Measurements from ENCODE around the gene TMEM198. TPM values are rescaled to one million over a fixed set of nuclear protein-coding genes. Genes with fewer than 3 reads are reported as not detected.

Gene TMEM198
- total and polyA plus RNA-seq, 2 donors: 2.0 to 6.0 TPM

DNA sequence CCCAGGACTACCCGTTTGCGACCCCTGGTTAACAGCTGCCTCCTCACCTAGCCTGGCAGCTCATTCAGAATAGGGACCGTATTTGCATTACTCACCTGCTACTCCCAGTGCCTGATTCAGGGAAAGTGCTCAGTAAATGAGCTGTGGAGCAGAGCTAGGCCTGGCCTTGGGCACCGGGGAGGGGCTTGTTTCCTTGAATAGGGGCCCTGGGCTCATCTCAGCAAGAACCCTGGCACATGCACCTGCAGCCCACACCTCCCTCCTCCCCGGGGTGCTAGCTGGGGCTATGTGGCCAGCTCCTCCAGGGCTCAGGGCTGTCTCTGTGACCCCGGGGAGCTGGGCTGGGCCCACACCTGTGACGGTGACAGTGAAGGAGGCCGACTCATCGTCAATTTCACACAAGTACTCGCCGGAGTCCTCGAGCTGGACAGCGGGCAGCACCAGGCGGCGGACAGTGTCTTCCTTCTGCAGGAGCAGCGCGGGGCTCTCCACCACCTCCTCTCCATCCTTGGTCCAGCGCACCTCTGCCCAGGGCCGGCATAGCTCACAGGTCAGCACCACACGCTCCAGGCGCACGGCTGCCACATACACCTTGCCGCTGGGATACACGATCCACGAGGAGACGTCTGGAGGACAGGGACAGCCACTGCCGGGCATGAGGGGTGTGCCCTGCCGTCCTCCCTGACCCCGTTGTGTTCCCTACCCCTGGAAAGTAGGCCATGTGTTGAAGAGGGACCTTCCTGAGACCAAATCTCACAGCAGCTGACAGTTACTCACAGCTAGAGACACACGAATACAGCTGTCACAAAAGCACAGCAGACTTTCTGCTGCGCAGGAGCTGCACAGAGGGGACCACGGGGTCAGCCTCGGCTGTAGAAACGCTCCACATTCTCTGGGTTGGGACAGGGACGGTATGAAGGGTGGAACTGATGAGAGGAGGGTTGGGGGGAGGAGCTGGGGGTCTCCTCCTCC, 18.5 kb downstream of the TMEM198 start:
- no peaks in the 10 kb centered on the region for H3K4me1 ChIP-seq (ENCODE audit: insufficient read depth)
- no peak overlapping the region for H3K27ac ChIP-seq (ENCODE audit: low read depth)
- no peaks in the 10 kb centered on the region for H3K36me3 ChIP-seq (ENCODE audit: insufficient read depth)
- 83% methylated on average over 35 of the region's 35 CpGs for WGBS
- DNase-seq (ENCODE audit: extremely low spot score): no peak
- H3K4me3 ChIP-seq (ENCODE audit: low read depth, low read length): no peak overlapping the region

DNA sequence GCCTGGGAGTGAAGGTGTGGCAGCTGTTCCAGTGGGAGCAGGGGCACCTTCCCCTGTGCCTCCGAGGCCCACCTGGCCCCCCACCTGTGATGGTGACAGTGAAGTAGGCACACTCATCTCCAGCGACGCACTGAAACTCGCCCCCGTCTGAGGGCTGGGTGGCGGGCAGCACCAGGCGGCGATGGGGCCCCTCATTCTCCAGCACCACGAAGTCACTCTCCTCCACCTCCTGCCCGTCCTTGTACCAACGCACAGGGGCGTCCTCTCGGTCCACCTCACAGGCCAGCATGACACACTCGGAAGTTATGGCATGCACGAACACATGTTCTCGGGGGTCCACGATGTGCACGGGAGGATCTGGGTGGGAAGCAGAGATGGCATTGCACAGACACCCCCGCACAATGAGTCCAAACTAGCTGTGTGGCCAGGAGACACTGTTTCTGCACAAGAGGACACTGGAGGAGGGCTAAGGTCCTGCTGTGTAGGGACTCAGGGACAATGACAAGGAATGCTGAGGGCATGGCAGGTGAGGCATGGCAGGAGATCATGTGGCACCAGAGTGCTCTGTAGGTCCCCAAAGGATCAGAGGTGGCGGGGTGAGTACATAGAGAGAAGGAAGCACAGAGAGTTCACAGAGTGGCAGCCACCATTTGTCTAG, 19.6 kb downstream of the TMEM198 start:
- no peak for DNase-seq (ENCODE audit: extremely low spot score)

DNA sequence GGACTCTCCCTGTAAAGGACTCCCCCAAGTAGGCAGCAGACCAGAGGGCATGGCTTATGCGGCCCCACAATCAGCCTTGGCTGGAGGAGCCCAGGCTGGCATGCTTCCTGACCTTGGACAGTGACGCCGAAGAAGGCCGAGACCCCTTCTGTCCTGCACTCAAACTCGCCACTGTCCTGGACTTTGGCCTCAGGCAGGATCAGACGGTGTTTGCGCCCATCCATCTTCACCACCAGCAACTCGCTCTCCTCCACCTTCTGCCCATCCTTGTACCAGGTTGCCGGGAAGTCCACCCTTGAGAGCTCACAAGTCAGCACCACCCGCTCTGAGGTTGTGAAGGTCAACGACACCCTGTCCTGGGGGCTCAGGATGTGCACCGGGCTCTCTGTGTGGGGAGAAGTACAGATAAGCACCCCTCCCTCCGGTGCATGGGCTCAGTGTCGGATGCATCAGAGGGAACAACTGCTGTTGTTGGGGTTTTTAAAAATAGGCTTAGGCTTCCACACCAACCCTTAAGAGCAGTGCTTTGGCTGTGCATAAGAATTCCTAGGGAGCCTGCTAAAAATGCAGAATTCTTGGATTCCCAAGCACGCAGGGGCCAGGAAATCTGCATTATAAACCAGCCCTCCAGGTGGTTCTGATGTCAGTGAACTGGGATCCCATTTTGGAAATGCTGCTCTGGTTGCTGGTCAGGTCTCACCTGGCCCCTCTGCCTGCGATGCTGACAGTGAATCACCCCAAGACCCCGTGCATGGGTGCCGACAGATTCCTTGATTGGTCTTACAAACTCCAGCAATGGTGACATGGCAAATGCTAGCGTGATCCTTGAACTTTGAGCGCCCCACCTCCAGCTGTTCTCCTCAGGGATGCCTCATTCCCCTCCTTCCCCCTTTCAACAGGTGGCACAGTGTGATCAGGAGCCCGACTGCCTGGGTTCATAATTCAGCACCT, 21.6 kb downstream of the TMEM198 start:
- Histone ChIP-seq H3K36me3 (ENCODE audit: insufficient read depth) (no peaks in the 10 kb centered on the region), H3K27ac (ENCODE audit: low read depth) (no peak overlapping the region), H3K4me1 (ENCODE audit: insufficient read depth) (no peaks in the 10 kb centered on the region), H3K4me3 (ENCODE audit: low read depth, low read length) (no peak overlapping the region)
- no peak for DNase-seq (ENCODE audit: extremely low spot score)
- 82% methylated on average over 21 of the region's 21 CpGs for WGBS

More for the DNA sequence above, 19.6 kb downstream of the TMEM198 start:
- Histone ChIP-seq H3K4me3 (ENCODE audit: low read depth, low read length) (no peak overlapping the region), H3K4me1 (ENCODE audit: insufficient read depth) (no peaks in the 10 kb centered on the region), H3K36me3 (ENCODE audit: insufficient read depth) (no peaks in the 10 kb centered on the region), H3K27ac (ENCODE audit: low read depth) (no peak overlapping the region)
- WGBS: 92% methylated on average over 20 of the region's 20 CpGs

DNA sequence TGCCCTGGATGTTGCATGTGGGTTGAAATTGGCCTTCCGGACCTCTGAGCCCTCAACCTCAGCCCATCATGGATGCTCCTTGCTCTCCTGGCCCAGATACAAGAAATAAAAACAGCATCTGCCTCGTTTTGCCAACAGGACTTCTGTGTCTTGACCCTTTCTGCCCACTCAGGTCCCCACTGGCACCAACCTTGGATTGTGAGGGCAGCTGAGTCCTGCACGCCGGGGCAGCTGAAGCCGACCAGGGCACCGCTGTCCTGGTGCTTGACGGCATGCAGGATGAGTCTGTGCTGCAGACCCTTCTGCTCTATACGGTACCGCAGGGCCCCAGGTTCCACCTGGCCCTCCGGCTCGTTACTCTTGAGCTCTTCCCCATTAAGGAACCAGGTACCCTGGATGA, 22.8 kb downstream of the TMEM198 start:
- Histone ChIP-seq H3K36me3 (ENCODE audit: insufficient read depth) (no peaks in the 10 kb centered on the region), H3K4me1 (ENCODE audit: insufficient read depth) (no peaks in the 10 kb centered on the region), H3K27ac (ENCODE audit: low read depth) (no peak overlapping the region), H3K4me3 (ENCODE audit: low read depth, low read length) (no peak overlapping the region)
- no peak for DNase-seq (ENCODE audit: extremely low spot score)
- WGBS: 92% methylated on average over 11 of the region's 11 CpGs

DNA sequence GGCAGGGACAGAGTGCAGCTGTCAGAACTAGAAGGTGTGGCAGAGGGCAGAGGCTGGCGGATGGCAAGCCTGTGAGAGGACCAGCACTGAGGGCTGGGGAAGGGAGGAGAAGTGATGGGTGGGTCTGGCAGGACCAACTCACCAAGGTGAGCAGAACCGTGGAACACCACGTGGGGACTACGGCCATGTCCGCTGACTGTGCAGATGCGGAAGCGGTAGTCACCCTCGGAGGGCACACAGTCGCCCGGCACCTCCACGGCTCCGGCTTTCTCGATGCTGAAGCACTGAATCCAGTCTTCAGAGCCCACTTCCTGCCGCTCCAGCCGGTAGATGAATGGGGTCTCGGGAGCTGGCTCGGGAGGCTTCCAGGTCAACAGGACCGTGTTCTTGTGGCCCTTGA, 23.3 kb downstream of the TMEM198 start:
- Histone ChIP-seq H3K27ac (ENCODE audit: low read depth) (no peak overlapping the region), H3K4me1 (ENCODE audit: insufficient read depth) (no peaks in the 10 kb centered on the region), H3K4me3 (ENCODE audit: low read depth, low read length) (no peak overlapping the region), H3K36me3 (ENCODE audit: insufficient read depth) (no peaks in the 10 kb centered on the region)
- DNase-seq (ENCODE audit: extremely low spot score): no peak
- WGBS: 92% methylated on average over 18 of the region's 18 CpGs

DNA sequence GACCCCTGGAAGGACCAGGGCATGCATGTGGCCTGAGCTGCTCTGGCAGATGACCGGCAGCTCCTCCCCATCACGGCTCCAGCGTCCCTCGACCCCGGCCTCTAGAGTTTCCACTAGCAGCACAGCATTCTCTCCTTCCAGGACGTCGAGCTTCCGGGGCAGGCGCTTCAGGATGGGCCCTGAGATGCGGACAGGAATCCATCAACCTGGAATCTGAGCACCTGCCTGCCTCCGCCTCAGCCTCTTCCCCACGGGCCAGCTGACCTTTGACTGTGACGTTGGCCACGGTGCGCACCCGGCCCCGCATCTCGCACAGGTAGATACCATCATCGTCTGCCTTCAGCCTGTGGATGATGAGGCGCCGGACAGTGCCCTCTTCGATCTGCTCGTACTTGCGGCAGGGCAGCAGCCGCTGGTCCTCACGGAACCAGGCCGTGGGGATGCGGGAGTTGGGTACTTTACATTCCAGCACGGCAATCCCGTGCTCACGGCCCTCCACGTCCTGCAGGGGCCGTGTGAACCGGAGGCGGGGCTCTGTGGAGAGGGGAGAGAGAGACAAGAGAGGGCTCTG, 24.0 kb downstream of the TMEM198 start:
- no peak overlapping the region for H3K27ac ChIP-seq (ENCODE audit: low read depth)
- H3K4me1 ChIP-seq (ENCODE audit: insufficient read depth): no peaks in the 10 kb centered on the region
- 91% methylated on average over 35 of the region's 35 CpGs for WGBS
- H3K36me3 ChIP-seq (ENCODE audit: insufficient read depth): no peaks in the 10 kb centered on the region
- no peak for DNase-seq (ENCODE audit: extremely low spot score)
- no peak overlapping the region for H3K4me3 ChIP-seq (ENCODE audit: low read depth, low read length)

DNA sequence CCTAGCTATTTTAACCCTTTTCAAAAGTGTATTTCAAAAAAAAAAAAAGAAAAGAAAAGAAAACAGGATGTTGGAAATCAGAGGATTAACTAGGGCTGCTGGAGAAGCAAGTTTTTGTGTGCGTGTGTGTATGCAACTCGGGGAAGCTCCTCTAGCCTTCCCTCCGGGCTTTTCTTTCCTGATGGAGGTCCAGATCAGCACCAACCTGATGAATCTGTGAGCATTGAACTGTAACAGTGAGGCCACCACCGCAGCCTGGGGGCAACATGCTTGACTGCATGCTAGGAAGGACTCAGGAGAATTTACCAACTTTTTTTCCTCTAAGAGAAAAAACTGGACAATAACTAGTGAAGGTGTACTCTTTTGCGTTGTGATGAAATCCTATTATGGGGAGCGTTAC, 25.2 kb downstream of the TMEM198 start:
- no peak overlapping the region for H3K27ac ChIP-seq (ENCODE audit: low read depth)
- H3K36me3 ChIP-seq (ENCODE audit: insufficient read depth): no peaks in the 10 kb centered on the region
- DNase-seq (ENCODE audit: extremely low spot score): no peak
- H3K4me1 ChIP-seq (ENCODE audit: insufficient read depth): no peaks in the 10 kb centered on the region
- 95% methylated on average over 6 of the region's 6 CpGs for WGBS
- no peak overlapping the region for H3K4me3 ChIP-seq (ENCODE audit: low read depth, low read length)

DNA sequence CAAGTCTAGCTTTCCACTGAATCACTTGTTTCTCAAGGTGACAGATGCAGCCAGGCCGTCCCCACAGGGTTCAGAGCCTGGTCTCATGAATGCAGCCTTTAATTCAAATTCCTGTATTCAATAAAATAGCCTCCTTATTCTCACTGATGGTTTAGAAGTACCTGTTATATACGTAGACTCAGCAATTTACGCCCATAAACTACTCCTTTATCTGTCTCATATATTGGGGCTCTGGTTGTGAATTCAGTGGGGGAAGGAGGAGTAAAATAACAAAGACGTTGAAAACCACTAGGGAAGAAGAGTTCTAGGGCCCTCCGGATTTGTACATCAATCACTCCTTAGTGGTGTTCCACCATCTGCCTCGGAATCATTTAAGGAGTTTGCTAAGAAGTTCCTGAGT, 25.8 kb downstream of the TMEM198 start:
- Histone ChIP-seq H3K27ac (ENCODE audit: low read depth) (no peak overlapping the region), H3K4me1 (ENCODE audit: insufficient read depth) (no peaks in the 10 kb centered on the region), H3K36me3 (ENCODE audit: insufficient read depth) (no peaks in the 10 kb centered on the region), H3K4me3 (ENCODE audit: low read depth, low read length) (no peak overlapping the region)
- DNase-seq (ENCODE audit: extremely low spot score): no peak
- 90% methylated on average over 6 of the region's 6 CpGs for WGBS

DNA sequence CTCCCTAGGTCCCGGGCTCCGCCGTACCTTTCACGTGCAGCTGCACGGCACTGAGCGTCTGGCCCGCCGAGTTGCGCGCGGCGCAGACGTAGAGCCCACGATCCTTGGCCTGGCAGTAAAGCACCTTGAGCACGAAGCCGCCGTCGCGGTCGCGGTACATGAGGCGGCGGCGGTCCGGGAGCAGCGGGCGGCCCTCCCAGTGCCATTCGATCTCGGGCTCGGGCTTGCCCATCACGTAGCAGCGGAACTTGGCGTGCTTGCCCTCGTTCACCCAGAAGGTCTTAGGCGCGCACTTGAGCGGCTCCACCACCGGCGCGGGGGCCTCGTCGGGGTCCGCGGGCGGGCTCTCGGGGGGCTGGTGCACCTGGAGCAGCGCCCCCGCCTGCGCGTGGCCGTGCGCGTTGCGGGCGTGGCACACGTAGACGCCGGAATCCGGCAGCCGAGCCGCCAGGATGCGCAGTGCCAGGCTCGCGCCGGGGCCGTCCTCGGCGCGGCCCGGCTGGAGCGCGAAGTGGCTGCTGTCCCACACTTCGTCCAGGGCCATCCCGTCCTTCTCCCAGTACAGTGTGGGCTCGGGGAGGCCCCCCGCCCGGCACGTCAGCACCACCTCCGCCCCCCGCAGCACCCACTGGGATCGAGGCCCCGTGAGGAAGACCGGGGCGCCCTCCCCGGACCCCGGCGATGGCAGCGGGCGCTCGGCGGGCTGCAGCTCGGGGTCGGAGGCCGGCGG, 26.5 kb downstream of the TMEM198 start:
- H3K27ac ChIP-seq (ENCODE audit: low read depth): peak overlapping the region; percentile 46
- no peaks in the 10 kb centered on the region for H3K36me3 ChIP-seq (ENCODE audit: insufficient read depth)
- WGBS: 11% methylated on average over 95 of the region's 95 CpGs
- H3K4me1 ChIP-seq (ENCODE audit: insufficient read depth): no peaks in the 10 kb centered on the region
- DNase-seq (ENCODE audit: extremely low spot score): no peak
- peak overlapping the region; percentile 73 for H3K4me3 ChIP-seq (ENCODE audit: low read depth, low read length)

DNA sequence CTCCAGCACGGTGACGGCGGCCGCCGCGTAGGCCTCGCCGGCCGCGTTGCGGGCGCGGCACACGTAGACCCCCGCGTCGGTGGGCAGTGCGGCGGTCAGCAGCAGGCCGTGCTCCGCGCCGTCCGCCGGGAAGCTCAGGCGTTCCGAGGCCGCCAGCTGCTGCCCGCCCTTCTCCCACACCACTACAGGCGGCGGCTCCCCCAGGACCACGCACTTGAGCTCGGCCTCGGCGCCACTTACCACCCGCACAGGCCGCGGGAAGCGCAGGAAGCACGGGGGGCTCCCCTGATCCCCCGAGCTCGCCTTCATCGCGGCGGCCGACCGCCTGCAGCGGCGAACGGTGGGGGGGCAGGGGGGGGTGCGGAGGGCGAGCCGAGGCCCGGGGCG, 27.1 kb downstream of the TMEM198 start:
- Histone ChIP-seq H3K4me3 (ENCODE audit: low read depth, low read length) (peak overlapping the region; percentile 73), H3K4me1 (ENCODE audit: insufficient read depth) (no peaks in the 10 kb centered on the region), H3K36me3 (ENCODE audit: insufficient read depth) (no peaks in the 10 kb centered on the region), H3K27ac (ENCODE audit: low read depth) (peak overlapping the region; percentile 46)
- under 1% methylated on average over 55 of the region's 55 CpGs for WGBS
- no peak for DNase-seq (ENCODE audit: extremely low spot score)

DNA sequence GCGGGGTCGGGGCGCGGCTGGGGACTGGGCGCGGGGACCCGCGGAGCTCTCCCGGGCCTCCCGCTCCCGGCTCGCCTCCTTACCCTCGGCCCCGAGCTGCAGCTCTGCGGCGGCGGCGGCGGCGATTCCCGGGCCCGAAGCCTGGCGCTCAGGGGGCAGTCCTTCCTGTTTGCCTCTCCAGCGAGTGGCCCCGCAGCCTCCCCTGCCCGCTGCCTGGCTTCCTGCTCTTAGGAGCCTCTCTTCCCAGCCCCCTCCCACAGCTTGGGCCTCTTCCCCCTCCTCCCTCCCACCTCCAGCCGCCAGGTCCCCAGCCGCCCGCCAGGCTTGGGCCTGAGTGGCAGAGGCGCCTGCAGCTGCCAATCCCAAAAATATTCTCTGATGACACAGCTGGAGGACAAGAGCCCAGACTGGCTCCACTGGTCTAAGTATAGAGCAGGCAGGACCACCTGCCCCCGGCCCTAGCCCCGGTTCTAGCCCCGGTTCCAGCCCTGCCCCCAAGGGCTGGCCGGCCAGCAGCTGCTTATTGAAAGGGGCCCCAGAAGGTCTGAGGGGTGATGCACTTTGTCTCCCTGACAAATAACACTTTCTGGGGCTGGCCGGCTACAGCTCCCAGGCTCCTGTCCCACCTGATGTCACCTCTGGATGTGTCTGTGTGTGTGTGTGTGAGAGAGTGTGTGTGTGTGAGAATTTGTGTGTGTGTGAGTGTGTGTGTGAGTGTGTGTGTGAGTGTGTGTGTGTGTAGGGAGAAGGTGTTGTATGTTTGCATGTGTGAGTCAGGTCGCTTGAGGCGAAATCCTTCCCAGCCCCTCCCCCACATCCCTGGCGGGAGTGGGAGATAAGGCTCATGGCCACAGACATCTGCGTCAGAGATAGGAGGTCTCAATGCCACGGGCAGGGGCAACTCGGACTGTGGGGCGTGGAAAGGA, 27.7 kb downstream of the TMEM198 start, which contains the start of gene OBSL1:
Gene OBSL1 (minus strand): TSS at position 229 of the 926 bp plus-strand sequence. CDS start 307 bp downstream, outside the sequence.
- no peaks in the 10 kb centered on the region for H3K4me1 ChIP-seq (ENCODE audit: insufficient read depth)
- no peaks in the 10 kb centered on the region for H3K36me3 ChIP-seq (ENCODE audit: insufficient read depth)
- 8% methylated on average over 42 of the region's 42 CpGs for whole genome bisulfite sequencing
- peak within 1 kb of the TSS; percentile 46 for H3K27ac ChIP-seq (ENCODE audit: low read depth)
- H3K4me3 ChIP-seq (ENCODE audit: low read depth, low read length): peak within 1 kb of the TSS; percentile 73
- DNase-seq (ENCODE audit: extremely low spot score): no peak

Measured in urinary bladder (tissue), 4 donors.